Loucy (cell line): ENCODE data around the gene ARHGEF25.

Experiments used
- H2AFZ ChIP-seq: fragments of 200-600 bp; sonication (generic); 2 replicates; pipeline ENCODE4 v1.6.0; 2016; ENCODE audit warnings: antibody characterized with exemption, mild to moderate bottlenecking, low read length, moderate library complexity
- H3F3A ChIP-seq: fragments of 200-600 bp; 2 replicates; pipeline ENCODE4 v1.6.0; 2016; ENCODE audit warnings: antibody characterized with exemption, low read depth, mild to moderate bottlenecking
- H3K27me3 ChIP-seq: fragments of 200-600 bp; sonication (generic); 2 replicates; pipeline ENCODE4 v1.6.1; 2014; ENCODE audit warnings: low read length, mild to moderate bottlenecking; ENCODE audit not compliant: insufficient read depth, poor library complexity, severe bottlenecking
- H3K36me3 ChIP-seq: fragments of 200-600 bp; sonication (generic); 2 replicates; pipeline ENCODE4 v1.6.1; 2016; ENCODE audit warnings: low read length; ENCODE audit not compliant: insufficient read depth
- H3K4me1 ChIP-seq: fragments of 200-600 bp; sonication (generic); 2 replicates; pipeline ENCODE4 v1.5.1; 2014; ENCODE audit warnings: low read length, mild to moderate bottlenecking; ENCODE audit not compliant: insufficient read depth, poor library complexity, severe bottlenecking
- H3K4me2 ChIP-seq: fragments of 200-600 bp; sonication (generic); 2 replicates; pipeline ENCODE4 v1.6.0; 2014; ENCODE audit warnings: antibody characterized with exemption, low read length, low read depth, mild to moderate bottlenecking; ENCODE audit not compliant: poor library complexity, severe bottlenecking
- H3K4me3 ChIP-seq: fragments of 200-600 bp; sonication (generic); 2 replicates; pipeline ENCODE4 v1.5.1; 2014; ENCODE audit warnings: low read length, mild to moderate bottlenecking, mixed read lengths; ENCODE audit not compliant: poor library complexity, severe bottlenecking
- H3K79me2 ChIP-seq: fragments of 200-600 bp; sonication (generic); 2 replicates; pipeline ENCODE4 v1.6.1; 2014; ENCODE audit warnings: low read length; ENCODE audit not compliant: insufficient read depth
- H3K9ac ChIP-seq: fragments of 200-600 bp; sonication (generic); 2 replicates; pipeline ENCODE4 v1.6.0; 2014; ENCODE audit warnings: mild to moderate bottlenecking, low read depth, low read length, moderate library complexity; ENCODE audit not compliant: poor library complexity, severe bottlenecking
- H3K9me2 ChIP-seq: fragments of 200-600 bp; sonication (generic); replicated peaks from 2 replicates; pipeline ENCODE4 v1.6.1; 2016; ENCODE audit warnings: low read depth, low read length, mixed read lengths
- H3K9me3 ChIP-seq: fragments of 200-600 bp; sonication (generic); 2 replicates; pipeline ENCODE4 v1.6.1; 2014; ENCODE audit warnings: mild to moderate bottlenecking, antibody characterized with exemption, low read length, low read depth; ENCODE audit not compliant: insufficient read depth
- H4K20me1 ChIP-seq: fragments of 200-600 bp; sonication (generic); 2 replicates; pipeline ENCODE4 v1.6.0; 2014; ENCODE audit warnings: antibody characterized with exemption, low read length, mild to moderate bottlenecking; ENCODE audit not compliant: insufficient read depth, poor library complexity, severe bottlenecking
- CTCF ChIP-seq: fragments of 200-600 bp; sonication (generic); conservative IDR thresholded peaks from 2 replicates; pipeline ENCODE4 v1.5.1; 2014; ENCODE audit warnings: mild to moderate bottlenecking, antibody characterized with exemption, low read length
- EZH2phosphoT487 ChIP-seq: fragments of 200-600 bp; IDR thresholded peaks from 2 replicates; pipeline ENCODE4 v1.6.1; 2018; ENCODE audit warnings: antibody characterized with exemption, mild to moderate bottlenecking, moderate library complexity, borderline replicate concordance

The ARHGEF25 gene

GRCh38 chr12:57620245-57620935 lies 9.2 kb downstream of the ARHGEF25 start:
- no peaks in the 10 kb centered on the region for H3K27me3 ChIP-seq
- no peaks in the 10 kb centered on the region for H3K9me3 ChIP-seq
- H2AFZ ChIP-seq, result no peak overlapping the region
- H3F3A ChIP-seq, result no peaks in the 10 kb centered on the region
- H3K79me2 ChIP-seq, result no peaks in the 10 kb centered on the region
- H3K4me2 ChIP-seq, result no peak overlapping the region
- H3K4me1 ChIP-seq, result no peaks in the 10 kb centered on the region
- no peaks in the 10 kb centered on the region for H3K9me2 ChIP-seq
- no peak for TF ChIP-seq EZH2phosphoT487
- no peak for TF ChIP-seq CTCF
- no peaks in the 10 kb centered on the region for H4K20me1 ChIP-seq
- H3K4me3 ChIP-seq, result no peak overlapping the region
- no peaks in the 10 kb centered on the region for H3K36me3 ChIP-seq
- H3K9ac ChIP-seq, result no peak overlapping the region

- Histone ChIP-seq H3K9ac (no peak overlapping the region), H3K4me2 (no peak overlapping the region), H3K4me3 (no peak overlapping the region), H3K27me3 (no peaks in the 10 kb centered on the region), H3F3A (no peaks in the 10 kb centered on the region), H3K4me1 (no peaks in the 10 kb centered on the region), H2AFZ (no peak overlapping the region), H4K20me1 (no peaks in the 10 kb centered on the region), H3K36me3 (no peaks in the 10 kb centered on the region), H3K9me2 (no peaks in the 10 kb centered on the region), H3K9me3 (no peaks in the 10 kb centered on the region), H3K79me2 (no peaks in the 10 kb centered on the region)
- TF ChIP-seq CTCF, result no peak
- no peak for TF ChIP-seq EZH2phosphoT487
Observed at GRCh38 chr12:57620936-57621496, 9.8 kb downstream of the ARHGEF25 start.

- H3K4me1 ChIP-seq, result no peaks in the 10 kb centered on the region
- H3K9me2 ChIP-seq, result no peaks in the 10 kb centered on the region
- no peaks in the 10 kb centered on the region for H3K79me2 ChIP-seq
- no peaks in the 10 kb centered on the region for H4K20me1 ChIP-seq
- no peaks in the 10 kb centered on the region for H3K9me3 ChIP-seq
- H3K27me3 ChIP-seq, result no peaks in the 10 kb centered on the region
- no peak overlapping the region for H3K4me2 ChIP-seq
- no peak overlapping the region for H3K4me3 ChIP-seq
- no peaks in the 10 kb centered on the region for H3F3A ChIP-seq
- TF ChIP-seq EZH2phosphoT487 (no peak), CTCF (peak; percentile 71)
- H3K9ac ChIP-seq, result no peak overlapping the region
- no peaks in the 10 kb centered on the region for H3K36me3 ChIP-seq
- H2AFZ ChIP-seq, result no peak overlapping the region
Observed at GRCh38 chr12:57621497-57622292, 10.5 kb downstream of the ARHGEF25 start.
